HS-5 (cell line): ENCODE data around the gene CCNB1IP1.
"Not testable (repeated sequence)": the region's sequence is repeated elsewhere in the genome, so short reads cannot be mapped to it uniquely, and the experiment has no call there.

Experiments used
- DNase-seq: peaks from one replicate; pipeline ENCODE4 v3.0.0-alpha.2; 2012; ENCODE audit warnings: low read depth

The CCNB1IP1 gene

GRCh38 chr14:20332431-20332787 lies 670 bp downstream of the CCNB1IP1 start:
- DNase-seq = no peak

GRCh38 chr14:20331053-20331613 lies 1.9 kb downstream of the CCNB1IP1 start:
- no peak for DNase-seq

DNA sequence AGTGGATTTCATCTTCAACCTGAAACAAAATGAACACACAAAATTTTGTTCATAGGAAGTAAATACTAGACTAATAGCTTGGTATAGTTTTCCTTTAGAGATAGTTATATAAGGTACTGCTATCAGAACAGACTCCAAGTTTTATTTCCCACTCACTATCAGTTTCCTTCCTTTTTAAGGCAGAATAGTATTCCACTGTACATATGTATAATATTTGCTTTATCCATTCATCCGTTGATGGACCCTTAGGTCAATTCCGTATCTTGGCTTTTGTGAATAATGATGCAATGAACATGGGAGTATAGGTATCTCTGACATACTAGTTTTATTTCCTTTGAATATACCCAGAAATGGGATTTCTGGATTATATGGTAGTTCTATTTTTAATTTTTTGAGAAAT lies 3.7 kb downstream of the CCNB1IP1 start:
- DNase-seq = no peak

- no peak for DNase-seq
These were observed 4.4 kb downstream of the CCNB1IP1 start for GRCh38 chr14:20328705-20329104.

DNA sequence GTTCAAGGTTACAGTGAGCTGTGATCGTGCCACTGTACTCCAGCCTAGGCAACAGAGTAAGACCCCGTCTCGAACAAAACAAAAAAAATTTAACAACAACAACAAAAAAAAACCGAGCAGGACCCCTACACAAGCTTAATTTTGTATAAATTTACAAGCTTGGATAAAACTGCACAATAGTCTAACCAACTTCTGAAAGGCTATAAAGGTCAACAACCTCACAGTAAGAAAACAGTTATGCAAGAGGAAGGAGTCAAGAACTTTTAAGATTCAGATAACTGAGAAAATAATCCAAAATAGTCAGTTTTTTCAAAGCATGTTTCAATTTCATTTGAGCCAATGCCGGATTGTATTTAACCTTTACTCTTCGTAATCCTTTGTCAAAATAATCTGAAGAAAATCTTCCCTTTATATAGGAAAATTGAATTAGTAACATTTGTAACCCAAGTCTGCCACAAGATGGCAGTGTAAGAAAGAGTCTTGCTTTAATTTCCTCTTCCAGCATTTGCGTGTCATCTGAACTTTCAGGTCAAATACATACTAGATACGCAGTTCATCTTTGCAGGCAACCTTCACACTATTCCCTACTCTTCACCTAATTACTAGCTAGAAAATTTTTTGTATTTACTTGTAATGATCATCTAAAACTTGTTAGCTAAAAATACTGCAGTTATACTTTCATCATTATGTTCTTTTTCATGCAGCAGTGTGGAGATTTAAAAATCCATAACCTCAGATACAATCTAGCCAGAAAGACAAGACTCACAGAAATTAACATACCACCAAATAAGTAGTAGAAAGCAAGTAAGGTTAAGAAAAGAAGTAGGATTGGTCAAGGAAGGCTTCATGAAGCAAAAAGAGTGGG lies 5.8 kb downstream of the CCNB1IP1 start:
- DNase-seq = no peak

DNA sequence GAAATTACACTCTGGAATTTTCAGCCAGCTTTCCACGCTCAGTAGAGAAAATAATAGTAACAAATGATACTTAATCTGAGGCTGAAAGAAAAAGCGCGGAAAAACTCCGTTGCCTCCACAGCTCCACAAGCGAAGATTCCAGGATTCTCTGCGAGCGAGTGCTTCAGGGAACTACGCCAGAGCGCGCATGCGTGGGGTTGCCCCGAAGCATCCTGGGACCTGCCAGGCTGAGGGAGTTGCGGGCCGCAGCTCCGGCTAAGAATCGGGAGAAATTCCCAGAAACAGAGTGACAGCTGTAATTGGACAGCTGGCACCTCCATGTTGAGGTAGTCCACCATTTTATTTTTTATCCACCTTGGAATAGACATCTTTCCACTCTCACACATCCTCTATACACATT lies 15.4 kb downstream of the CCNB1IP1 start:
- no peak for DNase-seq

DNA sequence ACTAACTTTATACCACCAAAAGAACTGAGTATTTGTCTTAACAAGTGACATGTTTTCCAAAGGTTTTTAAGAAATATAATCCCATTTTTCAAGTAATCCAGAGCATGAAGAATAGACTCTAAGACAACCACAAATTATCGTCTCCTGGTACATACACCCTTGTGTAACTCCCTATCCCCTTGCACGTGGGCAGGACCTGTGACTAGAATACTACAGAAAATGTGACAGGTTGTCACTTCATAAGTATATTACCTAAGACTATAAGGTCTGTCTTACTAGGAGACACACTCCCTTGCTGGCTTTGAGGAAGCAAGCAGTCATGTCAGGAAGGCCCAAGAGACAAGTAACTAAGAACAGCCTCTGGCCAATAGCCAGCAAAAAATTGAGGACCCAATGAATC lies 19.1 kb downstream of the CCNB1IP1 start:
- no peak for DNase-seq

DNA sequence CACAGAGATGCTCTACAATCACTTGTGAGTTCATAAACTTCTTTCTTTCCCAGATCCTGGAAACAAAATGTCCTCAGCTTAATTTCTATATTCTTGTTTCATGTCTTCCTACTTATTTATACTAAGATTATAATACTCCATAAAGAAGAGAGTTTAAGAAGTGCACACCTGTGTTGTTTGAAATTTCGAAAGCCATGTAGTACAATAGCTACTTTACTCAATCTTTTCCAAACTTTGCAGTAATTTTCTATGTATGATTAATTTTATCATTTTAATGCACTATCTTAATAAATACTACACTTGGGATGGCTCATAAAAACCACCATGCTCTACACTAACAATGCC lies 27.0 kb downstream of the CCNB1IP1 start:
- DNase-seq = no peak

GRCh38 chr14:20305265-20306078 lies 27.6 kb downstream of the CCNB1IP1 start, which contains the start of gene TTC5:
Gene TTC5 (minus strand): TSS chr14:20305951. CDS start chr14:20305937, 14 bp downstream.
- peak; percentile 61 for DNase-seq

- no peak for DNase-seq
These were observed 30.9 kb downstream of the CCNB1IP1 start for GRCh38 chr14:20302042-20302755.

- no peak for DNase-seq
These were observed 38.0 kb downstream of the CCNB1IP1 start for GRCh38 chr14:20295067-20295466.

DNA sequence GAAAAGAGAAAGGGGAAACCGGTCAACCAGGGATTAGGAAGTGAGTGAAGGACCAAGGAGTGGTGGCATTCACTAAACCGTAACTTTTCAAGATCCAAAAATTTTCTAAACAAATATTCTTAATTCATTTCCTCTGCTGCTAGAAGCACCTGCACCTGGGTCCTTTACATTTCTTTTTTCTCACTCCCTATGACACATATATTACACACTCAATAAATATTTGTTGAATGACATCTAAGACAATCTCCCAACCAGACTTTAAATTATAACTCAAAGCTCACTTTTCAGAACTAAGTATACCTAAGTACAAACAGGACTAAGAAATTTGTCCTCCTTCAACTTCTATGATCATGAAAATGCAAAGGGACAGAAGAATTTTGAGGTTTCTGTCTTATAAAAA lies 38.4 kb downstream of the CCNB1IP1 start:
- DNase-seq = no peak

DNA sequence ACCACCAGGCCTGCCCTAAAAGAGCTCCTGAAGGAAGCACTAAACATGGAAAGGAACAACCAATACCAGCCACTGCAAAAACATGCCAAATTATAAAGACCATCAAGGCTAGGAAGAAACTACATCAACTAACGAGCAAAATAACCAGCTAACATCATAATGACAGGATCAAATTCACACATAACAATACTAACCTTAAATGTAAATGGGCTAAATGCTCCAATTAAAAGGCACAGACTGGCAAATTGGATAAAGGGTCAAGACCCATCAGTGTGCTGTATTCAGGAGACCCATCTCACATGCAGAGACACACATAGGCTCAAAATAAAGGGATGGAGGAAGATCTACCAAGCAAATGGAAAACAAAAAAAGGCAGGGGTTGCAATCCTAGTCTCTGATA lies 51.1 kb downstream of the CCNB1IP1 start:
- not testable (repeated sequence) for DNase-seq

GRCh38 chr14:20280265-20280664 lies 52.8 kb downstream of the CCNB1IP1 start:
- DNase-seq = not testable (repeated sequence)

DNA sequence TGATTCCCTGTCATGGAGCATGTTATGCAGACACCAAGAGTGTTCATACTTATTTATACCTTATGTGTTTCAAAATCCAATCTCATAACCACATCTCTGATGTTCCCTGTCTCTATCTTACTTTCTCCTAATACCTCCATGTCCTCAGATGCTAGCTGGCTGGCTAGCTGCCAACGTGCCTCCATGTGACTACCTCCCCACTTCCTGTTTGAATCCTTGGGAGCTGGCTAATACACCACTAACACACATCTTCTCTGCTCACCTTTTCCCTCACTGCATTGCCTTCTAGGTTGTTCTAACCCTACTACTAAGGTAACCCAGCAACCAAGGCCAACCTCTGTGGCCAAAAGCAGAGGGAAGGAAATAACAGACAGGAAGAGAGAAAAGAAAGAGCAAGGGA lies 54.7 kb downstream of the CCNB1IP1 start:
- no peak for DNase-seq

DNA sequence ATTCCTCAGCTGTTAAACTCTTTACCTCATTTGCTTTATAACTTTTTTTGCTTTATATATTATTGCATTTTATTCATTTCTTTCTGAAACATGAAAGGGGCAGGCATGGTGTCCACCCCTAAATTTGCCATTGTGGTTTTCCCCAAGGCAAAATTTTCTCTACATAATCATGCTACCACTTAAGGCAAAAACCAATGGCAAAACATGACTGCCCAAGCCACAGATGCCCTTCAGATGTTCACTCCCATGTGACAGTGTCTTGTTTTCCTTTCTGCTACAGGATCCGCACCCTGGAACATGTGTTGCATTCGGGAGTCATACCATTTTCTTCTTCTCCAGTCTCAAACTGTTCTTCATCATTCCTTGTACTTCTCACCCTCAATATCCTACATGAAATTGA lies 55.7 kb downstream of the CCNB1IP1 start:
- DNase-seq = no peak

DNA sequence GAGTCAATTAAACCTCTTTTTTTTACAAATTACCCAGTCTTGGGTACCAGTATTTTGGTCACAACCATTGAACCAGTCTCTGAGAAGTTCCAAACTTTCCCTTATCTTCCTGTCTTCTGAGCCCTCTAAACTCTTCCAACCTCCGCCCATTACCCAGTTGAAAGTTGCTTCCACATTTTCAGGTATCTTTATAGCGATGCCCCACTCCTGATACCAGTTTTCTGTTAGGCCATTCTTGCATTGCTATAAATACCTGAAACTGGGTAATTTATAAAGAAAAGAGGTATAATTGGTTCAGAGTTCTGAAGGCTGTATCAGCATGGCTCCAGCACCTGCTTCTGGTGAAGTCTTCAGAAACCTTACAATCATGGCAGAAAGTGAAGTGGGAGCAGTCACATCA lies 59.0 kb downstream of the CCNB1IP1 start:
- no peak for DNase-seq

DNA sequence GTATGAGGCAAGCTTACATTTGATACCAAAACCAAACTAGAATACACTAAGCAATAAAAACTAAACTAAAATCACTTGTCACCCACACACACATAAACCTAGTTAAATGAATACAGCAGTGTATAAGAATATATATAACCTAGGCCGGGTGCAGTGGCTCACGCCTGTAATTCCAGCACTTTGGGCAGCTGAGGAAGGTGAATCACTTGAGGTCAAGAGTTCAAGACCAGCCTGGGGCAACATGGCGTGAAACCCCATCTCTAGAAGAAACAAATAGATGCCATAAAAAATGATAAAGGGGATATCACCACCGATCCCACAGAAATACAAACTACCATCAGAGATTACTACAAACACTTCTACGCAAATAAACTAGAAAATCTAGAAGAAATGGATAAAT lies 68.7 kb downstream of the CCNB1IP1 start:
- DNase-seq = not testable (repeated sequence)

DNA sequence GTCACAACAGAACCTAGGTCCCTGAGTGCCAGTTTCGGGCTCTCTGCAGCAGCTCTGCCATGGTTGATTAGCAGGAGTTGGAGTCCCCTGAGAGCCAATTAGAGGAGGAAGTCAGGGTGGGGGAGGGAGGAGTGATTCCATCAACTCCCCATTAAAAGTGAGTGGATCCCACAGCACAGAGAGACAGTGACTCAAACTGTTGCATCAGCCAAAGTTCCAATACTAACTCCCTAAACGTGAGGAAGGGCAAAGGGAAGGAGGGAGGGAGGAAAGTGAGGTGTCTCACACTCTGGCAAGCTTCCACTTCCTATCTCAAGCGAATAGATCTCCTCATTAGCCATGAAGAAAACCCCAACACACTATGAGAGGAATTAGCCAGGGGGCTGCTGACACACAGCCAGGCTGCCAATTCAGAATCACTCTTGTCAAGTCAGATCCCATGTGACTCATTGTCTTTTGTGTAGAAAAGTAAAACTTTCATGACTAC lies 70.4 kb downstream of the CCNB1IP1 start:
- DNase-seq = peak; percentile 79
